CD14-positive monocyte (primary cell): ENCODE results near the gene FHIT. TPM values are rescaled to one million over a fixed set of nuclear protein-coding genes. Genes with fewer than 3 reads are reported as not detected.

ENCODE experiments used
- DNase-seq, 3 donors: peaks; one replicate each; pipeline ENCODE4 v3.0.0-alpha.2; 2011 to 2022
- H2AFZ ChIP-seq: 2 replicates; pipeline ENCODE4 v1.6.0; 2012; ENCODE audit warnings: mild to moderate bottlenecking, low read depth, low read length, inconsistent platforms; ENCODE audit not compliant: insufficient read depth, poor library complexity, severe bottlenecking
- H3K27ac ChIP-seq, 2 donors: 1 replicate in 1 of 2; 2 replicates in 1 of 2; pipeline ENCODE4 v1.5.1; 2012 to 2013; ENCODE audit warnings: low read length in 2 of 2, control low read depth in 1 of 2, inconsistent platforms in 1 of 2, low read depth in 1 of 2, mild to moderate bottlenecking in 1 of 2
- H3K27me3 ChIP-seq, 2 donors: one replicate each; pipeline versions ENCODE4 v1.6.0 to v1.6.1; 2011 to 2013; ENCODE audit warnings: low read length in 2 of 2; ENCODE audit not compliant: control insufficient read depth in 2 of 2, insufficient read depth in 2 of 2
- H3K36me3 ChIP-seq, 2 donors: replicated peaks in 1 of 2; 1 replicate in 1 of 2; 2 replicates in 1 of 2; pipeline versions ENCODE4 v1.5.1 to v1.6.1; 2012 to 2013; ENCODE audit warnings: low read length in 2 of 2, control low read depth in 1 of 2, inconsistent platforms in 1 of 2, mild to moderate bottlenecking in 1 of 2; ENCODE audit not compliant: insufficient read depth in 2 of 2, control insufficient read depth in 1 of 2
- H3K4me1 ChIP-seq, 2 donors: 1 replicate in 1 of 2; 2 replicates in 1 of 2; pipeline versions ENCODE4 v1.5.1 to v1.6.1; 2012 to 2013; ENCODE audit warnings: low read length in 2 of 2, control low read depth in 1 of 2, inconsistent platforms in 1 of 2, mild to moderate bottlenecking in 1 of 2, moderate library complexity in 1 of 2; ENCODE audit not compliant: insufficient read depth in 2 of 2, control insufficient read depth in 1 of 2
- H3K4me2 ChIP-seq: replicated peaks from 2 replicates; pipeline ENCODE3; 2012; ENCODE audit warnings: low read length, moderate library complexity, mild to moderate bottlenecking; ENCODE audit not compliant: poor library complexity, severe bottlenecking; ENCODE audit errors: extremely low read depth
- H3K4me3 ChIP-seq, 3 experiments: fragments of 200-600 bp in 1 of 3; sonication (generic) in 1 of 3; replicated peaks in 1 of 3; 1 replicate in 2 of 3; 2 replicates in 1 of 3; pipeline ENCODE4 v1.5.1; 2011 to 2013; ENCODE audit warnings: low read length in 3 of 3, mild to moderate bottlenecking in 3 of 3, control low read depth in 2 of 3, low read depth in 2 of 3, inconsistent platforms in 1 of 3, moderate library complexity in 1 of 3
- H3K79me2 ChIP-seq: 2 replicates; pipeline ENCODE4 v1.6.0; 2012; ENCODE audit warnings: mild to moderate bottlenecking, control low read depth, inconsistent platforms, low read length, moderate library complexity; ENCODE audit not compliant: insufficient read depth
- H3K9ac ChIP-seq: 2 replicates; pipeline ENCODE4 v1.6.0; 2017; ENCODE audit warnings: low read length, mild to moderate bottlenecking; ENCODE audit not compliant: insufficient read depth, poor library complexity, severe bottlenecking
- H3K9me3 ChIP-seq, 2 donors: replicated peaks in 1 of 2; 1 replicate in 1 of 2; 2 replicates in 1 of 2; pipeline versions ENCODE4 v1.5.1 to v1.6.1; 2012 to 2013; ENCODE audit warnings: low read length in 2 of 2, control low read depth in 1 of 2; ENCODE audit not compliant: control insufficient read depth in 1 of 2, insufficient read depth in 1 of 2
- H4K20me1 ChIP-seq: 2 replicates; pipeline ENCODE4 v1.6.0; 2012; ENCODE audit warnings: mild to moderate bottlenecking, low read length, control low read depth, moderate library complexity; ENCODE audit not compliant: insufficient read depth
- H3K27ac Mint-ChIP-seq, 7 donors: one replicate each; pipeline ENCODE4 v1.8.0; 2020; ENCODE audit warnings: mild to moderate bottlenecking in 7 of 7, mixed read lengths in 7 of 7, moderate library complexity in 6 of 7, inconsistent platforms in 2 of 7
- H3K27me3 Mint-ChIP-seq, 3 donors: one replicate each; pipeline ENCODE4 v1.8.0; 2021 to 2022; ENCODE audit warnings: low read depth in 3 of 3, mild to moderate bottlenecking in 3 of 3, mixed read lengths in 3 of 3, moderate library complexity in 3 of 3, inconsistent platforms in 1 of 3
- H3K36me3 Mint-ChIP-seq, 2 donors: one replicate each; pipeline ENCODE4 v1.8.0; 2020; ENCODE audit warnings: mixed read lengths in 2 of 2, inconsistent platforms in 1 of 2, mild to moderate bottlenecking in 1 of 2
- H3K4me1 Mint-ChIP-seq: one replicate; pipeline ENCODE4 v1.8.0; 2020; ENCODE audit warnings: mild to moderate bottlenecking, mixed read lengths
- H3K4me3 Mint-ChIP-seq, 2 donors: one replicate each; pipeline ENCODE4 v1.8.0; 2020; ENCODE audit warnings: mild to moderate bottlenecking in 2 of 2, mixed read lengths in 2 of 2, moderate library complexity in 1 of 2
- H3K9me3 Mint-ChIP-seq, 7 donors: one replicate each; pipeline ENCODE4 v1.8.0; 2020 to 2022; ENCODE audit warnings: mixed read lengths in 7 of 7, mild to moderate bottlenecking in 6 of 7, moderate library complexity in 6 of 7, inconsistent platforms in 2 of 7
- WGBS: methylation state at CpG from one replicate; pipeline ENCODE4 v1.1.5; 2013; ENCODE audit warnings: missing lambda C conversion rate; ENCODE audit not compliant: insufficient coverage; 5-methylcytosine and 5-hydroxymethylcytosine counted together
- intact Hi-C, 2 donors: fragments of 100-400 bp; cut with micrococcal nuclease; formaldehyde crosslinking; loops; one replicate each; pipeline versions ENCODE4 v1.15.0 to v1.15.1; 2023
- polyA plus RNA-seq, 3 donors: library from polyadenylated mRNA; depleted of rRNA in 1 of 3; unstranded in 2 of 3; stranded (reverse) in 1 of 3; fragments of 300-500 nt in 2 of 3; fragments of >200 nt in 1 of 3; fragmentation: Illumina TruSeq in 2 of 3; gene quantifications; 1 replicate in 2 of 3; 2 replicates in 1 of 3; pipeline ENCODE4 v1.2.3, GENCODE V29; 2012 to 2021
- TF ChIP-seq, protein P1 (sequence below): fragments of 200-600 bp; IDR thresholded peaks from one replicate; pipeline ENCODE4 v1.8.0; 2022; ENCODE audit warnings: antibody characterized with exemption, mild to moderate bottlenecking

Gene FHIT
- polyA plus RNA-seq, 3 donors: 1.7 to 3.4 (median 3.2) TPM

DNA sequence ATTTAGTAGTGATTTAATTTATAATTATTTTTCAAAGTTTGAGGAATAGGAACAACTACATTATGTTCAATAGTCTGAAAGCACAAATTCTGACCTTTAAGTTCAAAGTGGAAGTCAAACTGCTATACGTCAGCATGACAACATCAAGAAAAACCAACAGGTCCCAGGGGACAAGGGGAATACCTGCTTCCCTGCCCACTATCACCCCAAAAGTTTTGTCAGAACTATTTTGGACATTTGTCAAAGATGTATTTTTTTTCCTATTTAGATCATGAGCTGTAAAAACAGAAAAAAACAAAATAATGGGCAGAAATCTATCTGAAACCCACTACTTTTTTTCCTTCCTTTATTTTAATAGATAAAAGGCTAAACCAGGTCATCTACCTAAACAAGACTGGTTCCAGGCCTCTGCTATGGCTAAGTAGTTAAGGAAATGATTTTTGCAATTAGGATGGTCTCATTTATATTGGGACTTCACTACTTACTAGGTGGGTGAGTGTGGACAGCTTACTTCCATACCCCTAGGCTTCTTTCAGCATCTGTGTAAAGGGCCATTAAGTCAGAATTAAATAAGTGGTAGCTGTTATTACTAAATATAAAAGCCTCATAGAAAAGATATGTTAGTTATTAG lies 746.3 kb downstream of the FHIT start:
- TF ChIP-seq, protein P1, sequence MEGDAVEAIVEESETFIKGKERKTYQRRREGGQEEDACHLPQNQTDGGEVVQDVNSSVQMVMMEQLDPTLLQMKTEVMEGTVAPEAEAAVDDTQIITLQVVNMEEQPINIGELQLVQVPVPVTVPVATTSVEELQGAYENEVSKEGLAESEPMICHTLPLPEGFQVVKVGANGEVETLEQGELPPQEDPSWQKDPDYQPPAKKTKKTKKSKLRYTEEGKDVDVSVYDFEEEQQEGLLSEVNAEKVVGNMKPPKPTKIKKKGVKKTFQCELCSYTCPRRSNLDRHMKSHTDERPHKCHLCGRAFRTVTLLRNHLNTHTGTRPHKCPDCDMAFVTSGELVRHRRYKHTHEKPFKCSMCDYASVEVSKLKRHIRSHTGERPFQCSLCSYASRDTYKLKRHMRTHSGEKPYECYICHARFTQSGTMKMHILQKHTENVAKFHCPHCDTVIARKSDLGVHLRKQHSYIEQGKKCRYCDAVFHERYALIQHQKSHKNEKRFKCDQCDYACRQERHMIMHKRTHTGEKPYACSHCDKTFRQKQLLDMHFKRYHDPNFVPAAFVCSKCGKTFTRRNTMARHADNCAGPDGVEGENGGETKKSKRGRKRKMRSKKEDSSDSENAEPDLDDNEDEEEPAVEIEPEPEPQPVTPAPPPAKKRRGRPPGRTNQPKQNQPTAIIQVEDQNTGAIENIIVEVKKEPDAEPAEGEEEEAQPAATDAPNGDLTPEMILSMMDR: no peak
- WGBS: 50% methylated on average over 1 of the region's 1 CpG
- no peak overlapping the region for H3K4me3 Mint-ChIP-seq
- no peak overlapping the region for H3K4me3 ChIP-seq
- H3K27ac Mint-ChIP-seq: no peak overlapping the region
- H3K4me2 ChIP-seq: no peak overlapping the region
- no peaks in the 10 kb centered on the region for H3K4me1 ChIP-seq
- H3K4me1 Mint-ChIP-seq: no peaks in the 10 kb centered on the region
- H3K36me3 Mint-ChIP-seq: no peaks in the 10 kb centered on the region
- no peak overlapping the region for H3K9ac ChIP-seq
- peaks cover 0 to 6% (median 3%) of the 10 kb centered on the region in 7 donors for H3K9me3 Mint-ChIP-seq
- H3K27me3 ChIP-seq: no peaks in the 10 kb centered on the region
- DNase-seq: no peak
- H3K27me3 Mint-ChIP-seq: no peaks in the 10 kb centered on the region
- no peaks in the 10 kb centered on the region for H3K36me3 ChIP-seq
- H4K20me1 ChIP-seq: no peaks in the 10 kb centered on the region
- H3K27ac ChIP-seq: no peak overlapping the region
- intact Hi-C loops: no loop called here
- no peaks in the 10 kb centered on the region for H3K79me2 ChIP-seq
- H2AFZ ChIP-seq: no peak overlapping the region
- no peaks in the 10 kb centered on the region for H3K9me3 ChIP-seq

DNA sequence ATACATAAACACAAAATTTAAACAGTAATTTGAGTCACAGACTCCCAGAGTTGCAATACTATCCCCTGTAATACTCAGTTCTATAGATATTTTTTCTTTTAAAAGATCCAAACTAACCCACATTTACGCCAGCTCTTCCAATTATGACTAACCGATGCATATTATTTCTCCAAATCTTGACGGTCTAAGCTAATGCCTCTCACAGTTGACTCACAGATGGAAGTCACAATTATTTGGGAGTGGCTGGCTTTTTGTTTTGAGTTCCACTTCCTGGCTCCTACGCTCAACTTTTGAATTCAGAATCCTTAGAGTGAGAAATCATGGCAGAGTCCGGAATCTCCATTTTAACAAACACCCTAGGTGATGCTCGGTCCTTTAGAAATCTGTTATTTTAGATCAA lies 749.9 kb downstream of the FHIT start:
- Mint-ChIP-seq H3K36me3 (no peaks in the 10 kb centered on the region), H3K4me1 (no peaks in the 10 kb centered on the region), H3K27ac (no peak overlapping the region), H3K27me3 (no peaks in the 10 kb centered on the region), H3K4me3 (no peak overlapping the region), H3K9me3 (peaks cover 0 to 8% (median 2%) of the 10 kb centered on the region in 7 donors)
- Histone ChIP-seq H3K4me1 (no peaks in the 10 kb centered on the region), H3K9me3 (no peaks in the 10 kb centered on the region), H3K79me2 (no peaks in the 10 kb centered on the region), H3K4me2 (no peak overlapping the region), H3K27me3 (no peaks in the 10 kb centered on the region), H3K36me3 (no peaks in the 10 kb centered on the region), H3K27ac (no peak overlapping the region), H3K4me3 (no peak overlapping the region), H2AFZ (no peak overlapping the region), H3K9ac (no peak overlapping the region), H4K20me1 (no peaks in the 10 kb centered on the region)
- no CpG with 5 or more reads among the region's 6 CpGs for WGBS
- no peak for DNase-seq
- intact Hi-C loops: no loop called here
- TF ChIP-seq, protein P1: no peak
